ENCODE measurements around the gene PGRMC2.
"Not testable (repeated sequence)": the region's sequence is repeated elsewhere in the genome, so short reads cannot be mapped to it uniquely, and the experiment has no call there.

DNA sequence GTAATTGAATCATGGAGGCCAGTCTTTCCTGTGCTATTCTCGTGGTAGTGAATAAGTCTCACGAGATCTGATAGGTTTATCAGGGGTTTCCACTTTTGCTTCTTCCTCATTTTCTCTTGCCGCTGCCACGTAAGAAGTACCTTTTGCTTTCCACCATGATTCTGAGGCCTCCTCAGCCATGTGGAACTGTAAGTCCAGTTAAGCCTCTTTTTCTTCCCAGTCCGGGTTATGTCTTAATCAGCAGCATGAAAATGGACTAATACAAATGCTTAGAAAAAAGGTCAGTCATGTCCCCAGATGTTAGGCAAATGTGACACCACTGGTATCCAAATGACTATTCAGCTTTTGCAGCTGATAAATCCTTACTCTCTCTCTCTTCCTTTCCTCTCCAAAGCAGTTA lies 42.2 kb downstream of the PGRMC2 start:
- not testable (repeated sequence) for TF ChIP-seq CTCF (conservative IDR thresholded peaks at IDR 0.05; ENCODE audit: low read depth, low read length); EZH2 (IDR thresholded peaks at IDR 0.05; ENCODE audit: low read length, unreplicated experiment); EZH2phosphoT487 (IDR thresholded peaks at IDR 0.05; ENCODE audit: borderline replicate concordance, low read length)

Data from PC-3 (cell line).